Colonic mucosa (tissue), 4 donors: ENCODE measurements around the gene GYS1. TPM values are rescaled to one million over a fixed set of nuclear protein-coding genes. Genes with fewer than 3 reads are reported as not detected.

ENCODE experiments used
- DNase-seq: peaks from one replicate; pipeline ENCODE4 v3.0.0-alpha.2; 2020
- H3K27ac ChIP-seq: fragments of 200-600 bp; one replicate; pipeline ENCODE4 v1.8.0; 2021
- H3K27me3 ChIP-seq: fragments of 200-600 bp; one replicate; pipeline ENCODE4 v1.8.0; 2021
- H3K36me3 ChIP-seq: fragments of 200-600 bp; one replicate; pipeline ENCODE4 v1.8.0; 2021
- H3K4me1 ChIP-seq: fragments of 200-600 bp; one replicate; pipeline ENCODE4 v1.8.0; 2021; ENCODE audit warnings: mild to moderate bottlenecking
- H3K4me3 ChIP-seq: fragments of 200-600 bp; one replicate; pipeline ENCODE4 v1.8.0; 2021
- H3K9ac ChIP-seq, 2 donors: one replicate each; pipeline ENCODE4 v1.7.0; 2013; ENCODE audit warnings: control low read depth in 2 of 2, low read depth in 2 of 2, low read length in 2 of 2
- H3K9me3 ChIP-seq: fragments of 200-600 bp; one replicate; pipeline ENCODE4 v1.8.0; 2021
- intact Hi-C: fragments of 100-400 bp; cut with DNase I; formaldehyde crosslinking; loops from one replicate; pipeline ENCODE4 v1.14.1; 2022
- total RNA-seq, 2 donors: library from RNA; stranded (reverse); fragmentation: NEBNext Ultra II Directional in 1 of 2; extraction: Animal tissue kit (Norgen Biotek cat#: 25700) in 1 of 2; gene quantifications; one replicate each; pipeline ENCODE4 v1.2.1, GENCODE V29; 2021
- TF ChIP-seq, protein P1 (sequence below): fragments of 200-600 bp; IDR thresholded peaks from one replicate; pipeline ENCODE4 v1.8.0; 2022; ENCODE audit warnings: antibody characterized with exemption, mild to moderate bottlenecking
- donor health status: healthy.
- donor health status: DM: no; HTN: no; CAD: no.
- donor health status: DM: no; HTN: no; CAD: no.

GYS1 gene
- total RNA-seq, 2 donors from 2014 or later = 48.8 to 54.7 TPM

DNA sequence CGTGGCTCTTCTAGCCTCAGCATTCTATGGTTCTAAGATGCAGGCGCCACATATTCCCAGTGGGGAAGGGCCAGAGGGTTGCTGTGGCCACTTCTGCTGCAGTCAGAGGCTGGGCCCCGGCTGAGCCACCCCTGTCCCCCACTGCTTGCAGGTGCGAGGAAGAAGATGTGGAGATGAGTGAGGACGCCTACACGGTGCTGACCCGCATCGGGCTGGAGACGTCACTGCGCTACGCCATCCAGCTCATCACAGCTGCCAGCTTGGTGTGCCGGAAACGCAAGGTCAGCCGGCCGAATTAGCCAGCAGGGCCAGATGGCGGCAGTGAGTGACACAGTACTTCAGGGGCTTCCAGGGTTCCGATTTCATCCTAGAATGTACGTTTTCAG, 21.8 kb upstream of the GYS1 start:
- Histone ChIP-seq H3K9ac (no peak overlapping the region), H3K9me3 (no peaks in the 10 kb centered on the region), H3K27me3 (no peaks in the 10 kb centered on the region), H3K4me3 (no peak overlapping the region), H3K27ac (no peak overlapping the region), H3K36me3 (no peaks in the 10 kb centered on the region), H3K4me1 (peaks cover 7% of the 10 kb centered on the region)
- TF ChIP-seq, protein P1, sequence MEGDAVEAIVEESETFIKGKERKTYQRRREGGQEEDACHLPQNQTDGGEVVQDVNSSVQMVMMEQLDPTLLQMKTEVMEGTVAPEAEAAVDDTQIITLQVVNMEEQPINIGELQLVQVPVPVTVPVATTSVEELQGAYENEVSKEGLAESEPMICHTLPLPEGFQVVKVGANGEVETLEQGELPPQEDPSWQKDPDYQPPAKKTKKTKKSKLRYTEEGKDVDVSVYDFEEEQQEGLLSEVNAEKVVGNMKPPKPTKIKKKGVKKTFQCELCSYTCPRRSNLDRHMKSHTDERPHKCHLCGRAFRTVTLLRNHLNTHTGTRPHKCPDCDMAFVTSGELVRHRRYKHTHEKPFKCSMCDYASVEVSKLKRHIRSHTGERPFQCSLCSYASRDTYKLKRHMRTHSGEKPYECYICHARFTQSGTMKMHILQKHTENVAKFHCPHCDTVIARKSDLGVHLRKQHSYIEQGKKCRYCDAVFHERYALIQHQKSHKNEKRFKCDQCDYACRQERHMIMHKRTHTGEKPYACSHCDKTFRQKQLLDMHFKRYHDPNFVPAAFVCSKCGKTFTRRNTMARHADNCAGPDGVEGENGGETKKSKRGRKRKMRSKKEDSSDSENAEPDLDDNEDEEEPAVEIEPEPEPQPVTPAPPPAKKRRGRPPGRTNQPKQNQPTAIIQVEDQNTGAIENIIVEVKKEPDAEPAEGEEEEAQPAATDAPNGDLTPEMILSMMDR = no peak
- no peak for DNase-seq
- intact Hi-C loops = no loop called here

GRCh38 chr19:49014123-49014869, 21.2 kb upstream of the GYS1 start:
- Histone ChIP-seq H3K4me1 (peaks cover 7% of the 10 kb centered on the region), H3K9me3 (no peaks in the 10 kb centered on the region), H3K36me3 (no peaks in the 10 kb centered on the region), H3K4me3 (no peak overlapping the region), H3K27me3 (no peaks in the 10 kb centered on the region), H3K9ac (no peak overlapping the region), H3K27ac (no peak overlapping the region)
- intact Hi-C loops = no loop called here
- TF ChIP-seq, protein P1 = no peak
- no peak for DNase-seq

GRCh38 chr19:49011194-49011593, 18.1 kb upstream of the GYS1 start:
- H3K4me1 ChIP-seq = no peaks in the 10 kb centered on the region
- H3K36me3 ChIP-seq = no peaks in the 10 kb centered on the region
- intact Hi-C loops = no loop called here
- H3K9me3 ChIP-seq = no peaks in the 10 kb centered on the region
- no peak for DNase-seq
- H3K27me3 ChIP-seq = no peaks in the 10 kb centered on the region
- H3K4me3 ChIP-seq = no peak overlapping the region
- H3K27ac ChIP-seq = no peak overlapping the region
- TF ChIP-seq, protein P1 = no peak
- H3K9ac ChIP-seq = no peak overlapping the region

GRCh38 chr19:49010453-49010852, 17.3 kb upstream of the GYS1 start:
- intact Hi-C loops = no loop called here
- H3K36me3 ChIP-seq = no peaks in the 10 kb centered on the region

DNA sequence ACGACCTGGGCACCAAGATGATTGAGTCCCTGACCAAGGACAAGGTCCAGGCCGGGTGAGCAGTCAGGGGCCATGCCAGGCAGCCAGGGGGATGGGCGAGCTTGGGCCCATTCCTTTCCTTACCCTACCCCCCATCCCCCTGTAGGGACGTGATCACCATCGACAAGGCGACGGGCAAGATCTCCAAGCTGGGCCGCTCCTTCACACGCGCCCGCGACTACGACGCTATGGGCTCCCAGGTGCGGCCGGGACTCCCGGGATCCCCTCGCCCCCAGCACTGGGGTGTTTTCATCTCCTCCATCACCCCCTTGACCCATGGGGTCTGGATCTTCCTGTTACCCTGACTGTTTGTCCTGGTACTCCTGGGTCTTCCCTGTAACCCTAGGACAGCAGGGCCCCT, 16.7 kb upstream of the GYS1 start:
- H3K9me3 ChIP-seq = no peaks in the 10 kb centered on the region
- no peaks in the 10 kb centered on the region for H3K4me1 ChIP-seq
- no peak for DNase-seq
- no peak overlapping the region for H3K4me3 ChIP-seq
- no peaks in the 10 kb centered on the region for H3K27me3 ChIP-seq
- intact Hi-C loops = no loop called here
- no peak overlapping the region for H3K27ac ChIP-seq
- H3K36me3 ChIP-seq = no peaks in the 10 kb centered on the region
- TF ChIP-seq, protein P1 = no peak
- no peak overlapping the region for H3K9ac ChIP-seq

More at GRCh38 chr19:49010453-49010852, 17.3 kb upstream of the GYS1 start:
- no peaks in the 10 kb centered on the region for H3K9me3 ChIP-seq
- no peak overlapping the region for H3K27ac ChIP-seq
- no peak for DNase-seq
- no peaks in the 10 kb centered on the region for H3K4me1 ChIP-seq
- TF ChIP-seq, protein P1 = no peak
- no peak overlapping the region for H3K9ac ChIP-seq
- no peak overlapping the region for H3K4me3 ChIP-seq
- no peaks in the 10 kb centered on the region for H3K27me3 ChIP-seq
